Fibroblast of mammary gland (primary cell): ENCODE measurements around the gene SH3PXD2B.

Experiments
- DNase-seq: peaks from one replicate; pipeline ENCODE4 v3.0.0-alpha.2; 2010; ENCODE audit warnings: low read depth
- H3K4me3 ChIP-seq: 2 replicates; pipeline ENCODE4 v1.5.1; 2011; ENCODE audit warnings: low read depth, mild to moderate bottlenecking, low read length, moderate library complexity; ENCODE audit not compliant: control insufficient read depth
- CTCF ChIP-seq: conservative IDR thresholded peaks from 2 replicates; pipeline ENCODE4 v1.5.1; 2011; ENCODE audit warnings: low read depth, low read length, inconsistent platforms; ENCODE audit not compliant: control insufficient read depth, insufficient read depth

Gene SH3PXD2B

GRCh38 chr5:172486451-172486850 is 32.1 kb upstream of the SH3PXD2B start:
- no peak overlapping the region for H3K4me3 ChIP-seq
- DNase-seq = no peak
- no peak for TF ChIP-seq CTCF

- DNase-seq = no peak
- H3K4me3 ChIP-seq = no peak overlapping the region
- TF ChIP-seq CTCF = no peak
Observed at GRCh38 chr5:172485511-172486202, 31.3 kb upstream of the SH3PXD2B start.

- DNase-seq = no peak
- no peak for TF ChIP-seq CTCF
- no peak overlapping the region for H3K4me3 ChIP-seq
Observed at GRCh38 chr5:172484664-172485063, 30.3 kb upstream of the SH3PXD2B start.

- H3K4me3 ChIP-seq = no peak overlapping the region
- DNase-seq = no peak
- no peak for TF ChIP-seq CTCF
Observed at GRCh38 chr5:172482156-172483020, 28.1 kb upstream of the SH3PXD2B start.

GRCh38 chr5:172481011-172481800 is 26.9 kb upstream of the SH3PXD2B start:
- no peak overlapping the region for H3K4me3 ChIP-seq
- DNase-seq = no peak
- TF ChIP-seq CTCF = no peak

- no peak for DNase-seq
- H3K4me3 ChIP-seq = no peak overlapping the region
- TF ChIP-seq CTCF = no peak
Observed at GRCh38 chr5:172479784-172480115, 25.4 kb upstream of the SH3PXD2B start.
